WTC11 (cell line): Measurements from ENCODE around the gene MPDZ. TPM values are rescaled to one million over a fixed set of nuclear protein-coding genes. Genes with fewer than 3 reads are reported as not detected.

Experiments
- ATAC-seq: fragments of 200-7000 bp; cut with Tn5 transposase; 2 replicates; pipeline ENCODE4 v1.10.0; 2021; ENCODE audit warnings: mild to moderate bottlenecking, moderate library complexity
- CTCF ChIA-PET: fragments of 300-600 bp; sonication (Branson Sonifier 250); formaldehyde crosslinking; loops from one replicate; lab custom pipeline; 2021; ENCODE audit warnings: antibody characterized with exemption; lab: Charles Lee
- POLR2A ChIA-PET: fragments of 350-600 bp; sonication (Branson Sonifier 250); formaldehyde crosslinking; loops from one replicate; lab custom pipeline; 2021; ENCODE audit warnings: antibody characterized with exemption; lab: Charles Lee
- DNase-seq: peaks from one replicate; pipeline ENCODE4 v3.0.0; 2021; ENCODE audit warnings: low spot score
- H3K27ac Mint-ChIP-seq: 2 replicates; pipeline ENCODE4 v1.8.0; 2021; ENCODE audit warnings: mixed read lengths
- H3K27me3 Mint-ChIP-seq: 2 replicates; pipeline ENCODE4 v1.8.0; 2021; ENCODE audit warnings: low read depth, mild to moderate bottlenecking, moderate library complexity, mixed read lengths
- H3K36me3 Mint-ChIP-seq: 2 replicates; pipeline ENCODE4 v1.8.0; 2021; ENCODE audit warnings: mixed read lengths
- H3K4me1 Mint-ChIP-seq: 2 replicates; pipeline ENCODE4 v1.8.0; 2022; ENCODE audit warnings: mixed read lengths
- H3K4me3 Mint-ChIP-seq: 2 replicates; pipeline ENCODE4 v1.8.0; 2021; ENCODE audit warnings: mild to moderate bottlenecking, moderate library complexity, mixed read lengths
- H3K9me3 Mint-ChIP-seq: 2 replicates; pipeline ENCODE4 v1.8.0; 2021; ENCODE audit warnings: mixed read lengths
- AR ChIP-seq: fragments of 250-450 bp; sonication (Bioruptor Pico); IDR thresholded peaks from 2 replicates; pipeline ENCODE4 v1.9.0; 2021; ENCODE audit warnings: mild to moderate bottlenecking
- ATF1 ChIP-seq: sonication (generic); formaldehyde crosslinking; IDR thresholded peaks from 2 replicates; pipeline ENCODE4 v1.8.1; 2023; ENCODE audit warnings: mild to moderate bottlenecking, moderate library complexity, missing genetic modification reagents
- ATF3 ChIP-seq: sonication (generic); formaldehyde crosslinking; conservative IDR thresholded peaks from 2 replicates; pipeline ENCODE4 v1.8.1; 2022; ENCODE audit warnings: mild to moderate bottlenecking, missing genetic modification reagents
- ATF6 ChIP-seq: sonication (generic); formaldehyde crosslinking; IDR thresholded peaks from 2 replicates; pipeline ENCODE4 v1.8.1; 2023; ENCODE audit warnings: mild to moderate bottlenecking, missing genetic modification reagents
- CTCF ChIP-seq: fragments of 200-600 bp; IDR thresholded peaks from 2 replicates; pipeline ENCODE4 v1.8.0; 2022; ENCODE audit warnings: antibody characterized with exemption
- E2F5 ChIP-seq: sonication (generic); formaldehyde crosslinking; IDR thresholded peaks from 2 replicates; pipeline ENCODE4 v1.8.1; 2022; ENCODE audit warnings: mild to moderate bottlenecking, moderate library complexity, missing genetic modification reagents
- FOXJ3 ChIP-seq: sonication (generic); formaldehyde crosslinking; IDR thresholded peaks from 2 replicates; pipeline ENCODE4 v1.9.0; 2021; ENCODE audit warnings: missing genetic modification reagents, mild to moderate bottlenecking, borderline replicate concordance
- FOXK1 ChIP-seq: sonication (generic); formaldehyde crosslinking; IDR thresholded peaks from 2 replicates; pipeline ENCODE4 v1.8.0; 2022; ENCODE audit warnings: mild to moderate bottlenecking, moderate library complexity, missing genetic modification reagents
- FOXP1 ChIP-seq: sonication (generic); formaldehyde crosslinking; IDR thresholded peaks from 2 replicates; pipeline ENCODE4 v1.8.0; 2022; ENCODE audit warnings: missing genetic modification reagents, mild to moderate bottlenecking, moderate library complexity, borderline replicate concordance
- GABPB1 ChIP-seq: sonication (generic); formaldehyde crosslinking; IDR thresholded peaks from 2 replicates; pipeline ENCODE4 v1.8.1; 2023; ENCODE audit warnings: mild to moderate bottlenecking, missing genetic modification reagents
- JUN ChIP-seq: sonication (generic); formaldehyde crosslinking; IDR thresholded peaks from 2 replicates; pipeline ENCODE4 v1.8.0; 2023; ENCODE audit warnings: mild to moderate bottlenecking, missing genetic modification reagents
- NFE2L1 ChIP-seq: sonication (generic); formaldehyde crosslinking; IDR thresholded peaks from 2 replicates; pipeline ENCODE4 v1.8.1; 2023; ENCODE audit warnings: missing genetic modification reagents
- NR1H2 ChIP-seq: sonication (generic); formaldehyde crosslinking; IDR thresholded peaks from 2 replicates; pipeline ENCODE4 v1.9.0; 2021; ENCODE audit warnings: mild to moderate bottlenecking, moderate library complexity, missing genetic modification reagents
- SOX15 ChIP-seq: fragments of 250-450 bp; sonication (Bioruptor Pico); IDR thresholded peaks from 2 replicates; pipeline ENCODE4 v1.9.0; 2021; ENCODE audit warnings: mild to moderate bottlenecking
- ZNF138 ChIP-seq: sonication (generic); formaldehyde crosslinking; conservative IDR thresholded peaks from 2 replicates; pipeline ENCODE4 v1.8.1; 2022; ENCODE audit warnings: mild to moderate bottlenecking, moderate library complexity, missing genetic modification reagents
- ZNF232 ChIP-seq: sonication (generic); formaldehyde crosslinking; IDR thresholded peaks from 2 replicates; pipeline ENCODE4 v1.8.0; 2022; ENCODE audit warnings: mild to moderate bottlenecking, missing genetic modification reagents
- total RNA-seq: library from RNA; stranded (reverse); gene quantifications from 3 replicates; pipeline ENCODE4 v1.2.3, GENCODE V29; 2021
- TF ChIP-seq, protein P1 (sequence below): sonication (generic); formaldehyde crosslinking; IDR thresholded peaks from 2 replicates; pipeline ENCODE4 v1.8.1; 2023; ENCODE audit warnings: mild to moderate bottlenecking, missing genetic modification reagents
- TF ChIP-seq, protein P2 (sequence below): fragments of 250-450 bp; sonication (Bioruptor Pico); IDR thresholded peaks from 2 replicates; pipeline ENCODE4 v1.9.0; 2021; ENCODE audit warnings: mild to moderate bottlenecking, borderline replicate concordance
- TF ChIP-seq, protein P3 (sequence below): sonication (generic); formaldehyde crosslinking; IDR thresholded peaks from 2 replicates; pipeline ENCODE4 v1.8.0; 2022; ENCODE audit warnings: mild to moderate bottlenecking, missing genetic modification reagents
- TF ChIP-seq, protein P4 (sequence below): fragments of 250-450 bp; sonication (Bioruptor Pico); IDR thresholded peaks from 2 replicates; pipeline ENCODE4 v1.8.0; 2021; ENCODE audit warnings: mild to moderate bottlenecking

MPDZ gene
- total RNA-seq, 1 experiment from 2014 or later, result 38.5 TPM

DNA sequence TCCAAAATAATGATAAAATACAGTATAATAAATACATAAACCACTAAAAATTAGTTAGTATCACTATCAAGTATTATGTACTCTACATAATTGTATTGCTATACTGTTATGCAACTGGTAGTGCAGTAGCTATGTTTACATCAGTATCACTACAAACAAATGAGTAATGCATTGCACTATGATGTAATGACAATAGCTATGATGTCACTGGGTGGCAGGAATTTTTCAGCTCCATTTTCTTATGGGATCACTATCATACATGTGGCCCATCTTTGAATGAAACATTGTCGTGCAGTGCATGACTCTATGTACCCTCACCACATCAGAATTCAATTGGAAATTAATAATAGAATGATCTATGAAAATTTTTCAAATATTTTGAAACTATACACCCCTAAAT lies 201.3 kb downstream of the MPDZ start (continued):
- TF ChIP-seq FOXP1 (CRISPR knock-in tag), result no peak
- TF ChIP-seq ATF6 (CRISPR knock-in tag), result no peak
- TF ChIP-seq SOX15, result no peak
- TF ChIP-seq GABPB1, result no peak
- TF ChIP-seq ATF1, result no peak

DNA sequence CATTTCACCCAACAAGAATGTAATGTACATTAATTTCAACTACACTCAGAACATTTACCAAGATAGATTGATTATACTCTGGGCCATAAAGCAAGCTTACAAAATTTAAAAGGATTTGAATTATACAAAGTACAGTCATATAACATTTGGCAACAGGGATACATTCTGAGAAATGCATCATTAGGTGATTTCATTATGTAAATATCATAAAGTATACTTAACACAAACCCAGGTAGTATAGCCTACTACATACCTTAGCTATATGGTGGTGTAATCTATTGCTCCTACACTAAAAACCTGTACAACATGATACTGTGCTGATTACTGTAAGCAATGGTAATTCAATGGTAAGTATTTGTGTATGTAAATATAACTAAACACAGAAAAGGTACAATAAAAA lies 202.9 kb downstream of the MPDZ start:
- H3K27ac Mint-ChIP-seq, result no peak overlapping the region
- H3K9me3 Mint-ChIP-seq, result 0 out of 2 replicates have a peak, but pooled peaks cover 4% of the 10 kb centered on the region
- no peaks in the 10 kb centered on the region for H3K36me3 Mint-ChIP-seq
- peaks cover 6% of the 10 kb centered on the region for H3K4me1 Mint-ChIP-seq
- no peaks in the 10 kb centered on the region for H3K27me3 Mint-ChIP-seq
- no peak for TF ChIP-seq ATF3 (CRISPR knock-in tag)
- TF ChIP-seq, protein P1, sequence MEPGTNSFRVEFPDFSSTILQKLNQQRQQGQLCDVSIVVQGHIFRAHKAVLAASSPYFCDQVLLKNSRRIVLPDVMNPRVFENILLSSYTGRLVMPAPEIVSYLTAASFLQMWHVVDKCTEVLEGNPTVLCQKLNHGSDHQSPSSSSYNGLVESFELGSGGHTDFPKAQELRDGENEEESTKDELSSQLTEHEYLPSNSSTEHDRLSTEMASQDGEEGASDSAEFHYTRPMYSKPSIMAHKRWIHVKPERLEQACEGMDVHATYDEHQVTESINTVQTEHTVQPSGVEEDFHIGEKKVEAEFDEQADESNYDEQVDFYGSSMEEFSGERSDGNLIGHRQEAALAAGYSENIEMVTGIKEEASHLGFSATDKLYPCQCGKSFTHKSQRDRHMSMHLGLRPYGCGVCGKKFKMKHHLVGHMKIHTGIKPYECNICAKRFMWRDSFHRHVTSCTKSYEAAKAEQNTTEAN (CRISPR knock-in tag), result no peak
- TF ChIP-seq, protein P2, sequence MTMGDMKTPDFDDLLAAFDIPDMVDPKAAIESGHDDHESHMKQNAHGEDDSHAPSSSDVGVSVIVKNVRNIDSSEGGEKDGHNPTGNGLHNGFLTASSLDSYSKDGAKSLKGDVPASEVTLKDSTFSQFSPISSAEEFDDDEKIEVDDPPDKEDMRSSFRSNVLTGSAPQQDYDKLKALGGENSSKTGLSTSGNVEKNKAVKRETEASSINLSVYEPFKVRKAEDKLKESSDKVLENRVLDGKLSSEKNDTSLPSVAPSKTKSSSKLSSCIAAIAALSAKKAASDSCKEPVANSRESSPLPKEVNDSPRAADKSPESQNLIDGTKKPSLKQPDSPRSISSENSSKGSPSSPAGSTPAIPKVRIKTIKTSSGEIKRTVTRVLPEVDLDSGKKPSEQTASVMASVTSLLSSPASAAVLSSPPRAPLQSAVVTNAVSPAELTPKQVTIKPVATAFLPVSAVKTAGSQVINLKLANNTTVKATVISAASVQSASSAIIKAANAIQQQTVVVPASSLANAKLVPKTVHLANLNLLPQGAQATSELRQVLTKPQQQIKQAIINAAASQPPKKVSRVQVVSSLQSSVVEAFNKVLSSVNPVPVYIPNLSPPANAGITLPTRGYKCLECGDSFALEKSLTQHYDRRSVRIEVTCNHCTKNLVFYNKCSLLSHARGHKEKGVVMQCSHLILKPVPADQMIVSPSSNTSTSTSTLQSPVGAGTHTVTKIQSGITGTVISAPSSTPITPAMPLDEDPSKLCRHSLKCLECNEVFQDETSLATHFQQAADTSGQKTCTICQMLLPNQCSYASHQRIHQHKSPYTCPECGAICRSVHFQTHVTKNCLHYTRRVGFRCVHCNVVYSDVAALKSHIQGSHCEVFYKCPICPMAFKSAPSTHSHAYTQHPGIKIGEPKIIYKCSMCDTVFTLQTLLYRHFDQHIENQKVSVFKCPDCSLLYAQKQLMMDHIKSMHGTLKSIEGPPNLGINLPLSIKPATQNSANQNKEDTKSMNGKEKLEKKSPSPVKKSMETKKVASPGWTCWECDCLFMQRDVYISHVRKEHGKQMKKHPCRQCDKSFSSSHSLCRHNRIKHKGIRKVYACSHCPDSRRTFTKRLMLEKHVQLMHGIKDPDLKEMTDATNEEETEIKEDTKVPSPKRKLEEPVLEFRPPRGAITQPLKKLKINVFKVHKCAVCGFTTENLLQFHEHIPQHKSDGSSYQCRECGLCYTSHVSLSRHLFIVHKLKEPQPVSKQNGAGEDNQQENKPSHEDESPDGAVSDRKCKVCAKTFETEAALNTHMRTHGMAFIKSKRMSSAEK (CRISPR knock-in tag), result no peak
- TF ChIP-seq NFE2L1, result no peak
- no peak for TF ChIP-seq JUN (CRISPR knock-in tag)
- TF ChIP-seq GABPB1, result no peak
- TF ChIP-seq AR, result no peak
- no peak for TF ChIP-seq FOXK1
- no peak for TF ChIP-seq FOXJ3
- no peak for TF ChIP-seq ZNF232 (CRISPR knock-in tag)
- TF ChIP-seq E2F5 (CRISPR knock-in tag), result no peak
- TF ChIP-seq NR1H2 (CRISPR knock-in tag), result no peak
- no peak for TF ChIP-seq CTCF
- TF ChIP-seq, protein P3, sequence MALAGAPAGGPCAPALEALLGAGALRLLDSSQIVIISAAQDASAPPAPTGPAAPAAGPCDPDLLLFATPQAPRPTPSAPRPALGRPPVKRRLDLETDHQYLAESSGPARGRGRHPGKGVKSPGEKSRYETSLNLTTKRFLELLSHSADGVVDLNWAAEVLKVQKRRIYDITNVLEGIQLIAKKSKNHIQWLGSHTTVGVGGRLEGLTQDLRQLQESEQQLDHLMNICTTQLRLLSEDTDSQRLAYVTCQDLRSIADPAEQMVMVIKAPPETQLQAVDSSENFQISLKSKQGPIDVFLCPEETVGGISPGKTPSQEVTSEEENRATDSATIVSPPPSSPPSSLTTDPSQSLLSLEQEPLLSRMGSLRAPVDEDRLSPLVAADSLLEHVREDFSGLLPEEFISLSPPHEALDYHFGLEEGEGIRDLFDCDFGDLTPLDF (CRISPR knock-in tag), result no peak
- no peak for TF ChIP-seq ZNF138
- TF ChIP-seq, protein P4, sequence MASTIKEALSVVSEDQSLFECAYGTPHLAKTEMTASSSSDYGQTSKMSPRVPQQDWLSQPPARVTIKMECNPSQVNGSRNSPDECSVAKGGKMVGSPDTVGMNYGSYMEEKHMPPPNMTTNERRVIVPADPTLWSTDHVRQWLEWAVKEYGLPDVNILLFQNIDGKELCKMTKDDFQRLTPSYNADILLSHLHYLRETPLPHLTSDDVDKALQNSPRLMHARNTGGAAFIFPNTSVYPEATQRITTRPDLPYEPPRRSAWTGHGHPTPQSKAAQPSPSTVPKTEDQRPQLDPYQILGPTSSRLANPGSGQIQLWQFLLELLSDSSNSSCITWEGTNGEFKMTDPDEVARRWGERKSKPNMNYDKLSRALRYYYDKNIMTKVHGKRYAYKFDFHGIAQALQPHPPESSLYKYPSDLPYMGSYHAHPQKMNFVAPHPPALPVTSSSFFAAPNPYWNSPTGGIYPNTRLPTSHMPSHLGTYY, result no peak
- no peak overlapping the region for H3K4me3 Mint-ChIP-seq
- ATAC-seq, result no peak
- no peak for DNase-seq
- CTCF ChIA-PET, result interaction anchor here (1.2 kb wide), 1 partner anchor 13 kb away, joined by 3 read pairs; no protein-coding TSS in a partner anchor
- POLR2A ChIA-PET, result no interaction called here
